Mammary epithelial cell (primary cell): Measurements from ENCODE around the gene SH2D1B.

Experiments used
- CTCF ChIP-seq, 2 donors: IDR thresholded peaks in 1 of 2; conservative IDR thresholded peaks in 1 of 2; 2 replicates each; pipeline ENCODE4 v1.5.1; 2011 to 2012; ENCODE audit warnings: inconsistent platforms in 2 of 2, low read length in 2 of 2, mild to moderate bottlenecking in 2 of 2, control low read depth in 1 of 2, low read depth in 1 of 2; ENCODE audit not compliant: insufficient read depth in 1 of 2; ENCODE audit errors: extremely low read depth in 1 of 2
- EZH2 ChIP-seq: IDR thresholded peaks from 2 replicates; pipeline ENCODE4 v1.6.1; 2012; ENCODE audit warnings: low read length, inconsistent platforms, borderline replicate concordance

GRCh38 chr1:162368451-162368850 is 43.5 kb downstream of the SH2D1B start:
- TF ChIP-seq EZH2 (no peak), CTCF (conservative IDR thresholded peaks at IDR 0.05 in 1 of 2, IDR thresholded peaks at IDR 0.05 in 1 of 2; ENCODE audit: extremely low read depth in 1 of 2, insufficient read depth in 1 of 2, low read depth in 1 of 2, low read length in 2 of 2) (no peak)
